Measurements from ENCODE around the gene VPS11.

DNA sequence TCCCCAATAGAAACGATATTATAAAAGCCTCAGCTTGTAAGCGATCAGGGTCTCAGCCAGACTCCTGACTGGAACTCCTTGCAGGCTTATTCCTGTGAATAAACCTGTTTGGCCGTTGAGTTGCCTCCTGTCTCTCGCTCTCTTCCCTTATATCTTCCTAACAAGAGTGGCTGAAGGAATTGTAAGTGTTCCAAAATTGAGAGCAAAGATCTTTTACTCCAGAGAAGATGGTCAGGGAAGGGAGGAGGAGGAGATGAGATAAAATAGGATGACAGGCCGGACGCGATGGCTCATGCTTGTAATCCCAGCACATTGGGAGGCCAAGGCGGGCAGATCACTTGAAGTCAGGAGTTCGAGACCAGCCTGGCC lies 35.7 kb upstream of the VPS11 start:
- TF ChIP-seq EZH2 (optimal IDR thresholded peaks at IDR 0.05; ENCODE audit: low read depth, low read length): no peak
- no peak for TF ChIP-seq EZH2phosphoT487 (IDR thresholded peaks at IDR 0.05; ENCODE audit: low read length)
- TF ChIP-seq, protein P1, sequence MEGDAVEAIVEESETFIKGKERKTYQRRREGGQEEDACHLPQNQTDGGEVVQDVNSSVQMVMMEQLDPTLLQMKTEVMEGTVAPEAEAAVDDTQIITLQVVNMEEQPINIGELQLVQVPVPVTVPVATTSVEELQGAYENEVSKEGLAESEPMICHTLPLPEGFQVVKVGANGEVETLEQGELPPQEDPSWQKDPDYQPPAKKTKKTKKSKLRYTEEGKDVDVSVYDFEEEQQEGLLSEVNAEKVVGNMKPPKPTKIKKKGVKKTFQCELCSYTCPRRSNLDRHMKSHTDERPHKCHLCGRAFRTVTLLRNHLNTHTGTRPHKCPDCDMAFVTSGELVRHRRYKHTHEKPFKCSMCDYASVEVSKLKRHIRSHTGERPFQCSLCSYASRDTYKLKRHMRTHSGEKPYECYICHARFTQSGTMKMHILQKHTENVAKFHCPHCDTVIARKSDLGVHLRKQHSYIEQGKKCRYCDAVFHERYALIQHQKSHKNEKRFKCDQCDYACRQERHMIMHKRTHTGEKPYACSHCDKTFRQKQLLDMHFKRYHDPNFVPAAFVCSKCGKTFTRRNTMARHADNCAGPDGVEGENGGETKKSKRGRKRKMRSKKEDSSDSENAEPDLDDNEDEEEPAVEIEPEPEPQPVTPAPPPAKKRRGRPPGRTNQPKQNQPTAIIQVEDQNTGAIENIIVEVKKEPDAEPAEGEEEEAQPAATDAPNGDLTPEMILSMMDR (IDR thresholded peaks at IDR 0.05; ENCODE audit: low read length): no peak

Data from MM.1S (cell line).